HG03432 (cell line): Measurements from ENCODE around the gene TTC3.

ENCODE experiments used
- ATAC-seq: cut with Tn5 transposase; IDR thresholded peaks from one replicate; pipeline ENCODE4 v1.9.1; 2021; ENCODE audit warnings: mild to moderate bottlenecking, moderate library complexity; ENCODE audit not compliant: unreplicated experiment

TTC3 gene

GRCh38 chr21:37243961-37244360 lies 170.9 kb downstream of the TTC3 start:
- ATAC-seq = no peak

- ATAC-seq = no peak
These were observed 171.5 kb downstream of the TTC3 start for GRCh38 chr21:37244501-37245095.

GRCh38 chr21:37245151-37245550 lies 172.1 kb downstream of the TTC3 start:
- no peak for ATAC-seq

- ATAC-seq = no peak
These were observed 175.2 kb downstream of the TTC3 start for GRCh38 chr21:37248298-37248697.

- no peak for ATAC-seq
These were observed 176.3 kb downstream of the TTC3 start for GRCh38 chr21:37249112-37249904.

- no peak for ATAC-seq
These were observed 178.2 kb downstream of the TTC3 start for GRCh38 chr21:37251294-37251634.
